ENCODE data around the gene ZNF48. TPM values are rescaled to one million over a fixed set of nuclear protein-coding genes. Genes with fewer than 3 reads are reported as not detected.
A peak's percentile ranks its signal among the peaks of the same experiment; 100 is the strongest.

ZNF48 gene
- total RNA-seq, 1 donor from 2014 or later, result 11.8 TPM

DNA sequence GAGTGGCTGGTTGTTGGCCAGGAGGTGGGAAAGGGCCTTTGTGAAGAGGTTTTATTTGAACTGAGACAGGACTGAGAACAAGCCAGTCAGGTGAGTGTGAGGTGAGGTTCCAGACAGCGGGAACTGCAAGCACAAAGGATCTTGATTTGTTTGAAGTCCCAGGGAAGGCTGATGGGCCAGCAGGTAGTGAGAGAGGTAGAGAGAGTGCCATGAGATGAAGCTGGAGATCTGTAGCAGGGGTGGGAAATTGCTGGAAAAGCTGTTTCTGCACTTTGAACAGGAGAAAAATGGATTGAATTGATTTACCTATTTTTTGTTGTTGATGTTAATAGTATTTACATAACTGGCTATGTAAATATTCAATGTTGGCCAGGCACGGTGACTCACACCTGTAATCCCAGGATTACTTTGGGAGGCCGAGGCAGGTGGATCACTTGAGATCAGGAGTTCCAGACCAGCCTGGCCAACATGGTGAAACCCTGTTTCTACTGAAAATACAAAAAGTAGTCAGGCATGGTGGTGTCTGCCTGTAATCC, 42.4 kb downstream of the ZNF48 start:
- DNase-seq (ENCODE audit: low spot score), result no peak
- Mint-ChIP-seq H3K27me3 (ENCODE audit: low read depth) (no peaks in the 10 kb centered on the region), H3K4me1 (ENCODE audit: low read depth) (no peaks in the 10 kb centered on the region), H3K9me3 (ENCODE audit: low read depth) (no peaks in the 10 kb centered on the region), H3K27ac (ENCODE audit: unreplicated experiment) (no peak overlapping the region), H3K36me3 (ENCODE audit: low read depth) (no peaks in the 10 kb centered on the region), H3K4me3 (ENCODE audit: unreplicated experiment) (no peak overlapping the region)
- TF ChIP-seq, protein P1, sequence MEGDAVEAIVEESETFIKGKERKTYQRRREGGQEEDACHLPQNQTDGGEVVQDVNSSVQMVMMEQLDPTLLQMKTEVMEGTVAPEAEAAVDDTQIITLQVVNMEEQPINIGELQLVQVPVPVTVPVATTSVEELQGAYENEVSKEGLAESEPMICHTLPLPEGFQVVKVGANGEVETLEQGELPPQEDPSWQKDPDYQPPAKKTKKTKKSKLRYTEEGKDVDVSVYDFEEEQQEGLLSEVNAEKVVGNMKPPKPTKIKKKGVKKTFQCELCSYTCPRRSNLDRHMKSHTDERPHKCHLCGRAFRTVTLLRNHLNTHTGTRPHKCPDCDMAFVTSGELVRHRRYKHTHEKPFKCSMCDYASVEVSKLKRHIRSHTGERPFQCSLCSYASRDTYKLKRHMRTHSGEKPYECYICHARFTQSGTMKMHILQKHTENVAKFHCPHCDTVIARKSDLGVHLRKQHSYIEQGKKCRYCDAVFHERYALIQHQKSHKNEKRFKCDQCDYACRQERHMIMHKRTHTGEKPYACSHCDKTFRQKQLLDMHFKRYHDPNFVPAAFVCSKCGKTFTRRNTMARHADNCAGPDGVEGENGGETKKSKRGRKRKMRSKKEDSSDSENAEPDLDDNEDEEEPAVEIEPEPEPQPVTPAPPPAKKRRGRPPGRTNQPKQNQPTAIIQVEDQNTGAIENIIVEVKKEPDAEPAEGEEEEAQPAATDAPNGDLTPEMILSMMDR (IDR thresholded peaks at IDR 0.05), result no peak

DNA sequence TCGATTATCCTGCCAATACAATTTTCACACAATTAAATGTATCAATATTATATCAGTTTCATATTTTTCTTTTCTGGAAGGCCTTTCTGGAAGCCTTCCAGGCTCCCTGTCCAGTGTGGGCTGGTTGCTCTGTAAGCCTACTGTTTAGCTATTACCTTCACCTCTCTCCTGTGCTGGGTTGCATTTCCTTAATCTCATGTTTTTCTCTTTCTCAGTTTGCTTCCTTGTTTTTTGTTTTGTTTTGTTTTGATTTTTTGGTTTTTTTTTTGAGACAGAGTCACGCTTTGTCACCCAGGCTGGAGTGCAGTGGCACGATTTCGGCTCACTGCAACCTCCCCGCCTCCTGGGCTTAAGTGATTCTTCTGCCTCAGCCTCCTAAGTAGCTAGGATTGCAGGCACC, 43.6 kb downstream of the ZNF48 start:
- Mint-ChIP-seq H3K36me3 (ENCODE audit: low read depth) (peaks cover 8% of the 10 kb centered on the region), H3K27ac (ENCODE audit: unreplicated experiment) (no peak overlapping the region), H3K4me1 (ENCODE audit: low read depth) (peaks cover 9% of the 10 kb centered on the region), H3K9me3 (ENCODE audit: low read depth) (no peaks in the 10 kb centered on the region), H3K27me3 (ENCODE audit: low read depth) (no peaks in the 10 kb centered on the region), H3K4me3 (ENCODE audit: unreplicated experiment) (no peak overlapping the region)
- no peak for DNase-seq (ENCODE audit: low spot score)
- TF ChIP-seq, protein P1 (IDR thresholded peaks at IDR 0.05), result no peak

DNA sequence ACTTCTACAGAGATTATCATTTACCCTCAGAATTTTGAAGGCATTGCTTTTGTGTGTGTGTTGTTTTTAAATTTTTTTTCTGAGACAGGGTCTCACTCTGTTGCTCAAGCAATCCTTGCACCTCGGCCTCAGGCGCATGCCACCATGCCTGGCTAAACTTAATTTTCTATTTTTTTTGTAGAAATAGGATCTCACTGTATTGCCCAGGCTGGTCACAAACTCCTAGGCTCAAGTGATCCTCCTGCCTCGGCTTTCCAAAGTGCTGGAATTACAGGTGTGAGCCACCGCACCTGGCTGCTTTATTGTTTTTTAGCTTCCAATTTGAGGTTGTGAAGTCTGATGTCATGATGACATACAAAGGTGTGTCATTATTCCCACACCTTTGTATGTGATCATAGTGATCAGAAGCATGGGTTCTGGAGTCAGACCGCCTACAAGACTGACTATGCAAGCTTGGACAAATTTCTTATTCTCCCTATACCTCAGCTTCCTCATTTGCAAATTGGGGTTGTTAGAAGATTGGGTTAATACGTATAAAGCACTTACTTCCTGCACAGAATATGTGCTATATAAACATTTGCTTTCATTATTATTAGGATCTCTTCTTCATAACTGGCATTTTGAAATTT, 44.6 kb downstream of the ZNF48 start:
- TF ChIP-seq, protein P1 (IDR thresholded peaks at IDR 0.05), result no peak
- Mint-ChIP-seq H3K4me3 (ENCODE audit: unreplicated experiment) (no peak overlapping the region), H3K36me3 (ENCODE audit: low read depth) (peaks cover 10% of the 10 kb centered on the region), H3K9me3 (ENCODE audit: low read depth) (no peaks in the 10 kb centered on the region), H3K27ac (ENCODE audit: unreplicated experiment) (no peak overlapping the region), H3K4me1 (ENCODE audit: low read depth) (peaks cover 16% of the 10 kb centered on the region), H3K27me3 (ENCODE audit: low read depth) (no peaks in the 10 kb centered on the region)
- DNase-seq (ENCODE audit: low spot score), result no peak

DNA sequence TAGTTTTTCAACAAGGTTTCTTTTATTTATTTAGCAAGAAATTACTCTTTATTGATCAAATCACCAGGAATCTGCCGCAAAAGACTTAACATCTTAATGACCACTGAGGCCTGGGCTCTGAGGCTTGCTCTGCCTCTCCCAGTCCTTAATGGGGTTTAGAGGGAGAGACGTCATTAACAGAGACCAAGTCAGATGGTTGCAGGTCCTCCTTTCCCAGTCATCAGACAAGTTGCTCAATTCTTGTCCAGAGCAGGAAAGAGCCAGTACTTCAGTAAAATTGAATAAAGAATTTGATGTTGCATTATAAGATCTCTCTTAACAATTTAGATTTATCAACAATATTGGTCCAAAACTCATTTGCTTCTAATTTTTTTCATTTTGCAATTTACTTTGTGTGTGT, 48.4 kb downstream of the ZNF48 start:
- no peaks in the 10 kb centered on the region for H3K27me3 Mint-ChIP-seq (ENCODE audit: low read depth)
- H3K27ac Mint-ChIP-seq (ENCODE audit: unreplicated experiment), result no peak overlapping the region
- H3K4me3 Mint-ChIP-seq (ENCODE audit: unreplicated experiment), result peak overlapping the region; percentile 75
- H3K36me3 Mint-ChIP-seq (ENCODE audit: low read depth), result peaks cover 14% of the 10 kb centered on the region
- H3K4me1 Mint-ChIP-seq (ENCODE audit: low read depth), result peaks cover 29% of the 10 kb centered on the region
- DNase-seq (ENCODE audit: low spot score), result no peak
- H3K9me3 Mint-ChIP-seq (ENCODE audit: low read depth), result peaks cover 4% of the 10 kb centered on the region
- TF ChIP-seq, protein P1 (IDR thresholded peaks at IDR 0.05), result no peak

DNA sequence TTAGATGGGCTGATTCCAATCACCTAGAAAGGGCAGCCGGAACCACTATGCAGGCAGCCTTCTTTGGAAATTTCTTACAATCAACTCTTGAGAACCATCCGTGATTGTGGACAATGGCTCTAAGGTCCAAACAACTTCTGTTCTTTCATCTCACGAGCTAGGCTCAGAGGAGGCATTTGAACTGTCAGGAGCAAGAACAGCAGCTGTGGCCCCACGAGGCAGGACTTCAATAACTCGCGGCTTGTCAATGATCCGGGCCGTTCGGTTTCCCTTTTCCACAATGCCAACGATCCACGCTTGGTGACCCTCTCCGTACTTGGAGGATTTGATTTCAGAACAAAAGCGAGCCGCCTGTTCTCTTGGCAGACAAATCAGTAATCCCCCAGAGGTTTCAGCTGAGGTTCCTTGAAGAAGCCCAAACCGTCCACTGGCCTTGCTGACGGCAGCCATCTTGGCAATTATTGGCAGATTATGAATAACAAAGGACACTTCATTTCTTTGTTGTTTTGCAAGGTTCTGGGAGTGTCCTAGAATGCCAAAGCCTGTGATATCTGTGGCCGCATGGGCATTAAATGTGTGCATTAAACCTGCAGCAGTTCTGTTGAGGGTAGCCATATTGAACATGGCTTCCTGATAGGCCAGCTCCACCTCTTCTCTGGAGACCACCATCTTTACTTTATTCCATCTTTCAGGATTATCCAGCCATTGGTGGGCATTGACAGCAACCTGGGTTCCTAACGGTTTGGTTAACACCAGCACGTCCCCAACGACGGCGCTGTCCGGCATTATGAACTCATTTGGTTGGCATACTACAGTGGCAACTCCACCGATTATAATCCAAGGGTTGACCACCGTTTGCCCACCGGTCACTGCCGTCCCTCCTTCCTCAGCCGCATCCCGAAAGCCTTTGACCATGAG, 49.3 kb downstream of the ZNF48 start:
- H3K27ac Mint-ChIP-seq (ENCODE audit: unreplicated experiment), result peak overlapping the region; percentile 75
- TF ChIP-seq, protein P1 (IDR thresholded peaks at IDR 0.05), result no peak
- H3K4me3 Mint-ChIP-seq (ENCODE audit: unreplicated experiment), result peak overlapping the region; percentile 75
- peaks cover 29% of the 10 kb centered on the region for H3K4me1 Mint-ChIP-seq (ENCODE audit: low read depth)
- no peak for DNase-seq (ENCODE audit: low spot score)
- H3K9me3 Mint-ChIP-seq (ENCODE audit: low read depth), result peaks cover 4% of the 10 kb centered on the region
- no peaks in the 10 kb centered on the region for H3K27me3 Mint-ChIP-seq (ENCODE audit: low read depth)
- peaks cover 14% of the 10 kb centered on the region for H3K36me3 Mint-ChIP-seq (ENCODE audit: low read depth)

Data from chondrocyte (in vitro differentiated cells).